ENCODE measurements around the gene PARP2. TPM values are rescaled to one million over a fixed set of nuclear protein-coding genes. Genes with fewer than 3 reads are reported as not detected.

PARP2 gene
- total RNA-seq, 1 donor from 2014 or later: 25.3 TPM

DNA sequence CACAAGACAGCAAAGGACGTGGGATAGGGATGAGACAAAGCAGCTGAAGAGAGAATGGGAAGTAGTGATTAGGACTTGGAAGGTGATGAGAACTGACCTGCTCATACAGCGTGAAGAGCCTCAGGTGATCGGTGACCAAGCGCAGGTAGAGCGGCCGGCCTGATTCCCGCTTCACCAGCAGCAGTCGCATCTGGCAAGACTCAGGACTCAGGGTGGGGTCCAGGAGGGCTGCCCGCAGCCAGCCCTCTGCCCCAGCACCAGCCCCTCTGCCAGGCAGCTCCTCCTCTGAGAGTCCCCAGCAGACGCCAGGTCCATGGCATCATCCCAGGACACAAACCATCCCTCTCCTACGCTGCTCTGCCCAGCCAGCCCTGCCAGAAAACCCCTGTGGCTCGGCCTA lies 39.1 kb downstream of the PARP2 start:
- Mint-ChIP-seq H3K36me3 (ENCODE audit: unreplicated experiment) (peaks cover 45% of the 10 kb centered on the region), H3K27me3 (ENCODE audit: unreplicated experiment) (no peaks in the 10 kb centered on the region), H3K27ac (ENCODE audit: unreplicated experiment) (no peak overlapping the region), H3K4me3 (ENCODE audit: unreplicated experiment) (no peak overlapping the region), H3K9me3 (ENCODE audit: unreplicated experiment) (no peaks in the 10 kb centered on the region), H3K4me1 (ENCODE audit: unreplicated experiment) (no peaks in the 10 kb centered on the region)
- no peak for DNase-seq (ENCODE audit: extremely low spot score, unreplicated experiment)
- TF ChIP-seq, protein P1, sequence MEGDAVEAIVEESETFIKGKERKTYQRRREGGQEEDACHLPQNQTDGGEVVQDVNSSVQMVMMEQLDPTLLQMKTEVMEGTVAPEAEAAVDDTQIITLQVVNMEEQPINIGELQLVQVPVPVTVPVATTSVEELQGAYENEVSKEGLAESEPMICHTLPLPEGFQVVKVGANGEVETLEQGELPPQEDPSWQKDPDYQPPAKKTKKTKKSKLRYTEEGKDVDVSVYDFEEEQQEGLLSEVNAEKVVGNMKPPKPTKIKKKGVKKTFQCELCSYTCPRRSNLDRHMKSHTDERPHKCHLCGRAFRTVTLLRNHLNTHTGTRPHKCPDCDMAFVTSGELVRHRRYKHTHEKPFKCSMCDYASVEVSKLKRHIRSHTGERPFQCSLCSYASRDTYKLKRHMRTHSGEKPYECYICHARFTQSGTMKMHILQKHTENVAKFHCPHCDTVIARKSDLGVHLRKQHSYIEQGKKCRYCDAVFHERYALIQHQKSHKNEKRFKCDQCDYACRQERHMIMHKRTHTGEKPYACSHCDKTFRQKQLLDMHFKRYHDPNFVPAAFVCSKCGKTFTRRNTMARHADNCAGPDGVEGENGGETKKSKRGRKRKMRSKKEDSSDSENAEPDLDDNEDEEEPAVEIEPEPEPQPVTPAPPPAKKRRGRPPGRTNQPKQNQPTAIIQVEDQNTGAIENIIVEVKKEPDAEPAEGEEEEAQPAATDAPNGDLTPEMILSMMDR (IDR thresholded peaks at IDR 0.05): no peak

DNA sequence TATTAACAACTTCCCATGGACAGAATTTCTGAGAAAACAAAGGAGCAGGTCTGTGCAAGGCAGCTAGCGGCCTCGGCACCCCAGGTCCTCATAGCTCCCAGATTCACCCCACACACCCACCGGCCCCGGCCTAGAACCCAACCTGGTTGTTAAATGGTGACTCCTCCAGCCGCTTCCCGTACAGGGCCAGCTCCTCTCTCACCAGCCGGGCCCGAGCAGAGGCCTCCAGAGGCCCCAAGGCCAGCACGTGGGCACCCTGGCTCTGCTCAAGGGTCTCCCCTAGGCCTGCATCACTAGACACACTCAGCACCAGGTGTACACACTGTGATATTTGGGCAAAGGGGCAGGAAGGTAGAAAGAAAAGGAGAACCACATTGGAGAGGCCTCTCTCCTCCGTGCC lies 39.6 kb downstream of the PARP2 start:
- Mint-ChIP-seq H3K36me3 (ENCODE audit: unreplicated experiment) (peaks cover 45% of the 10 kb centered on the region), H3K9me3 (ENCODE audit: unreplicated experiment) (no peaks in the 10 kb centered on the region), H3K27me3 (ENCODE audit: unreplicated experiment) (no peaks in the 10 kb centered on the region), H3K4me3 (ENCODE audit: unreplicated experiment) (no peak overlapping the region), H3K4me1 (ENCODE audit: unreplicated experiment) (no peaks in the 10 kb centered on the region), H3K27ac (ENCODE audit: unreplicated experiment) (no peak overlapping the region)
- no peak for DNase-seq (ENCODE audit: extremely low spot score, unreplicated experiment)
- TF ChIP-seq, protein P1 (IDR thresholded peaks at IDR 0.05): no peak

DNA sequence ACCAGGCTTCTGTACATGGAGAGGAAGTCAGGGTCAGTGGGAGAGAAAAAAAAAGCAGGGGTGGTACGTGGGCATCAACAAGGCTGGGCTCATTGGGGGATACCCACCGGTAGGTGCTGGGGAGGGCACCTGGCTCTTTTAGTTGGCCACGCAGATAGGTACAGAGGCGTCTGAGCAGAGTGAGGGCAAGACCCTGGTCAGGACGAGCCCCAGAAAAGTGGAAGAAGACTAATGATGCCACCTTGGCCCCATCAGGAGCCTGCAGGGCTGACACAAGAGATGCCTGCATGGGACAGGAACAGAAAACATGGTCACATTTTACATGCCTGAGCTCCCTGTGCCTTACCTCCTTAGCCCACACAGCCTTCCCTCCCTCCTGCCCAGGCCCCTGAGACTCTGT lies 40.2 kb downstream of the PARP2 start:
- Mint-ChIP-seq H3K4me1 (ENCODE audit: unreplicated experiment) (no peaks in the 10 kb centered on the region), H3K27me3 (ENCODE audit: unreplicated experiment) (no peaks in the 10 kb centered on the region), H3K36me3 (ENCODE audit: unreplicated experiment) (peaks cover 44% of the 10 kb centered on the region), H3K27ac (ENCODE audit: unreplicated experiment) (no peak overlapping the region), H3K9me3 (ENCODE audit: unreplicated experiment) (no peaks in the 10 kb centered on the region), H3K4me3 (ENCODE audit: unreplicated experiment) (no peak overlapping the region)
- TF ChIP-seq, protein P1 (IDR thresholded peaks at IDR 0.05): no peak
- no peak for DNase-seq (ENCODE audit: extremely low spot score, unreplicated experiment)

GRCh38 chr14:20384321-20384720 lies 40.9 kb downstream of the PARP2 start:
- H3K27ac Mint-ChIP-seq (ENCODE audit: unreplicated experiment): no peak overlapping the region
- DNase-seq (ENCODE audit: extremely low spot score, unreplicated experiment): no peak
- TF ChIP-seq, protein P1 (IDR thresholded peaks at IDR 0.05): no peak
- H3K9me3 Mint-ChIP-seq (ENCODE audit: unreplicated experiment): no peaks in the 10 kb centered on the region
- no peak overlapping the region for H3K4me3 Mint-ChIP-seq (ENCODE audit: unreplicated experiment)
- H3K36me3 Mint-ChIP-seq (ENCODE audit: unreplicated experiment): peaks cover 46% of the 10 kb centered on the region
- no peaks in the 10 kb centered on the region for H3K4me1 Mint-ChIP-seq (ENCODE audit: unreplicated experiment)
- no peaks in the 10 kb centered on the region for H3K27me3 Mint-ChIP-seq (ENCODE audit: unreplicated experiment)

DNA sequence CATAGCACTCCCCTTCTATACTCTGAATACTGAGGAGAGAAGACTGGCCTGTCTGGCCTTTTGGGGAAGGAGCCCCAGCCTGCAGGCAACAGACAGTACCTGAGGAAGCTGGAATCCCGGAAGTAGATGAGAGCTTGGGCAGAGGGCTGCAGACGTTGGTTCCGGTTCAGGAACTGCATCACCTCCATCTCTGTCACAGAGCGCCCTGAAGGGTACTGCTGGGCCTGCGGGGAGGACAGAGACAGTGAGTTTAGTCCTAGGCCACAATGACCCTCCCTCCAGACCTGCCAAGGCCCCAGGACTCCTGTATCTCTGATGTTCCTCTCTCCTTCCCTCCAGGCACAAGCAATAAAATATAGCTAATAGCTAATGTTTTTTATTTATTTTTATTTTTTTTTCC lies 41.5 kb downstream of the PARP2 start:
- no peak for DNase-seq (ENCODE audit: extremely low spot score, unreplicated experiment)
- no peak overlapping the region for H3K4me3 Mint-ChIP-seq (ENCODE audit: unreplicated experiment)
- H3K36me3 Mint-ChIP-seq (ENCODE audit: unreplicated experiment): peaks cover 50% of the 10 kb centered on the region
- TF ChIP-seq, protein P1 (IDR thresholded peaks at IDR 0.05): no peak
- H3K4me1 Mint-ChIP-seq (ENCODE audit: unreplicated experiment): no peaks in the 10 kb centered on the region
- no peaks in the 10 kb centered on the region for H3K27me3 Mint-ChIP-seq (ENCODE audit: unreplicated experiment)
- H3K27ac Mint-ChIP-seq (ENCODE audit: unreplicated experiment): no peak overlapping the region
- H3K9me3 Mint-ChIP-seq (ENCODE audit: unreplicated experiment): no peaks in the 10 kb centered on the region

Data from osteocyte (in vitro differentiated cells).